SK-N-SH treated with all-trans-retinoic acid at 6 μM for 48 hours (cell line): Measurements from ENCODE around the gene NTF3.

Source experiments
- ATAC-seq: fragments of 200-7000 bp; cut with Tn5 transposase; 3 replicates; pipeline ENCODE4 v1.9.1; 2020; ENCODE audit warnings: mild to moderate bottlenecking, moderate library complexity
- ARNTL ChIP-seq: fragments of 450-650 bp; formaldehyde crosslinking; IDR thresholded peaks from 2 replicates; pipeline ENCODE4 v1.5.0; 2020; ENCODE audit warnings: low read depth, mild to moderate bottlenecking, moderate library complexity, borderline replicate concordance
- BACH2 ChIP-seq: fragments of 250-450 bp; sonication (Bioruptor Pico); IDR thresholded peaks from 2 replicates; pipeline ENCODE4 v1.9.0; 2021; ENCODE audit warnings: mild to moderate bottlenecking, borderline replicate concordance
- CREB5 ChIP-seq: fragments of 250-450 bp; sonication (Bioruptor Pico); IDR thresholded peaks from 2 replicates; pipeline ENCODE4 v1.5.1; 2020; ENCODE audit warnings: low read depth, mild to moderate bottlenecking, moderate library complexity
- CSDC2 ChIP-seq: fragments of 250-450 bp; sonication (Bioruptor Pico); IDR thresholded peaks from 2 replicates; pipeline ENCODE4 v1.5.0; 2020; ENCODE audit warnings: mild to moderate bottlenecking, moderate library complexity
- CSRNP3 ChIP-seq: fragments of 250-450 bp; sonication (Bioruptor Pico); IDR thresholded peaks from 2 replicates; pipeline ENCODE4 v1.5.1; 2021; ENCODE audit warnings: mild to moderate bottlenecking, moderate library complexity
- ESRRG ChIP-seq: fragments of 250-450 bp; sonication (Bioruptor Pico); IDR thresholded peaks from 2 replicates; pipeline ENCODE4 v1.6.1; 2021; ENCODE audit warnings: mild to moderate bottlenecking
- GLIS3 ChIP-seq: fragments of 250-450 bp; sonication (Bioruptor Pico); IDR thresholded peaks from 2 replicates; pipeline ENCODE4 v1.5.0; 2020; ENCODE audit warnings: mild to moderate bottlenecking, moderate library complexity
- ISL1 ChIP-seq: fragments of 250-450 bp; sonication (Bioruptor Pico); IDR thresholded peaks from 2 replicates; pipeline ENCODE4 v2.1.2; 2022; ENCODE audit warnings: mild to moderate bottlenecking, moderate library complexity
- PATZ1 ChIP-seq: fragments of 250-450 bp; sonication (Bioruptor Pico); IDR thresholded peaks from 2 replicates; pipeline ENCODE4 v1.8.0; 2020; ENCODE audit warnings: mild to moderate bottlenecking, moderate library complexity, borderline replicate concordance
- POU6F1 ChIP-seq: fragments of 250-450 bp; sonication (Bioruptor Pico); IDR thresholded peaks from 2 replicates; pipeline ENCODE4 v1.8.0; 2021; ENCODE audit warnings: low read depth, mild to moderate bottlenecking, moderate library complexity, borderline replicate concordance
- PPARA ChIP-seq: fragments of 250-450 bp; sonication (Bioruptor Pico); IDR thresholded peaks from 2 replicates; pipeline ENCODE4 v1.5.0; 2020; ENCODE audit warnings: mild to moderate bottlenecking, borderline replicate concordance
- SNAI2 ChIP-seq: fragments of 250-450 bp; sonication (Bioruptor Pico); IDR thresholded peaks from 2 replicates; pipeline ENCODE4 v1.5.0; 2020; ENCODE audit warnings: mild to moderate bottlenecking, moderate library complexity
- TOX ChIP-seq: fragments of 250-450 bp; sonication (Bioruptor Pico); IDR thresholded peaks from 2 replicates; pipeline ENCODE4 v1.8.0; 2021; ENCODE audit warnings: mild to moderate bottlenecking, moderate library complexity, borderline replicate concordance
- TSHZ2 ChIP-seq: fragments of 250-450 bp; sonication (Bioruptor Pico); IDR thresholded peaks from 2 replicates; pipeline ENCODE4 v1.5.0; 2020; ENCODE audit warnings: mild to moderate bottlenecking, moderate library complexity
- ZC3H10 ChIP-seq: fragments of 250-450 bp; sonication (Bioruptor Pico); IDR thresholded peaks from 2 replicates; pipeline ENCODE4 v1.5.1; 2021; ENCODE audit warnings: mild to moderate bottlenecking, moderate library complexity
- ZFP3 ChIP-seq: fragments of 250-450 bp; sonication (Bioruptor Pico); IDR thresholded peaks from 2 replicates; pipeline ENCODE4 v1.5.0; 2020; ENCODE audit warnings: mild to moderate bottlenecking, moderate library complexity
- ZFP30 ChIP-seq: fragments of 450-650 bp; formaldehyde crosslinking; IDR thresholded peaks from 2 replicates; pipeline ENCODE4 v1.5.0; 2022; ENCODE audit warnings: mild to moderate bottlenecking, moderate library complexity
- ZNF565 ChIP-seq: fragments of 450-650 bp; formaldehyde crosslinking; conservative IDR thresholded peaks from 2 replicates; pipeline ENCODE4 v1.5.0; 2020; ENCODE audit warnings: low read depth, mild to moderate bottlenecking, moderate library complexity
- ZNF70 ChIP-seq: fragments of 450-650 bp; formaldehyde crosslinking; IDR thresholded peaks from 2 replicates; pipeline ENCODE4 v1.5.0; 2020; ENCODE audit warnings: mild to moderate bottlenecking, moderate library complexity
- ZNF8 ChIP-seq: fragments of 450-650 bp; formaldehyde crosslinking; IDR thresholded peaks from 2 replicates; pipeline ENCODE4 v1.5.0; 2020; ENCODE audit warnings: mild to moderate bottlenecking, moderate library complexity

Gene NTF3

GRCh38 chr12:5438671-5439200 is 6.8 kb downstream of the NTF3 start:
- no peak for TF ChIP-seq ZNF8
- no peak for TF ChIP-seq ZC3H10
- TF ChIP-seq PATZ1 (CRISPR knock-in tag) = no peak
- TF ChIP-seq ZNF565 (CRISPR knock-in tag) = no peak
- no peak for TF ChIP-seq ZFP3
- TF ChIP-seq TSHZ2 = no peak
- no peak for TF ChIP-seq CSDC2 (CRISPR knock-in tag)
- TF ChIP-seq ARNTL (CRISPR knock-in tag) = no peak
- TF ChIP-seq, all 23 proteins: peak for 0
- no peak for ATAC-seq

- no peak for TF ChIP-seq ISL1 (CRISPR knock-in tag)
- TF ChIP-seq ZC3H10 = no peak
- no peak for TF ChIP-seq CREB5 (CRISPR knock-in tag)
- no peak for TF ChIP-seq ZFP30 (CRISPR knock-in tag)
- no peak for TF ChIP-seq PATZ1 (CRISPR knock-in tag)
- no peak for TF ChIP-seq ZFP3
- TF ChIP-seq POU6F1 = no peak
- TF ChIP-seq GLIS3 (CRISPR knock-in tag) = no peak
- TF ChIP-seq CSDC2 (CRISPR knock-in tag) = no peak
- TF ChIP-seq ZNF8 = no peak
- TF ChIP-seq BACH2 = no peak
- no peak for TF ChIP-seq PPARA (CRISPR knock-in tag)
- TF ChIP-seq ESRRG (CRISPR knock-in tag) = no peak
- TF ChIP-seq ZNF565 (CRISPR knock-in tag) = no peak
- TF ChIP-seq TOX = no peak
- TF ChIP-seq CSRNP3 (CRISPR knock-in tag) = no peak
- TF ChIP-seq ZNF70 = no peak
- TF ChIP-seq SNAI2 = no peak
- TF ChIP-seq TSHZ2 = no peak
- no peak for ATAC-seq
Observed at GRCh38 chr12:5439371-5439771, 7.5 kb downstream of the NTF3 start.
